WI38 (cell line): Measurements from ENCODE around the gene HOXA11.
A peak's percentile ranks its signal among the peaks of the same experiment; 100 is the strongest.

Experiments
- H3K4me3 ChIP-seq: 2 replicates; pipeline ENCODE4 v1.5.1; 2011; ENCODE audit warnings: low read depth, mild to moderate bottlenecking, control low read depth, low read length
- TF ChIP-seq, protein P1 (sequence below): IDR thresholded peaks from 2 replicates; pipeline ENCODE4 v1.5.1; 2012; ENCODE audit warnings: low read depth, mild to moderate bottlenecking, control low read depth, low read length

The HOXA11 gene

DNA sequence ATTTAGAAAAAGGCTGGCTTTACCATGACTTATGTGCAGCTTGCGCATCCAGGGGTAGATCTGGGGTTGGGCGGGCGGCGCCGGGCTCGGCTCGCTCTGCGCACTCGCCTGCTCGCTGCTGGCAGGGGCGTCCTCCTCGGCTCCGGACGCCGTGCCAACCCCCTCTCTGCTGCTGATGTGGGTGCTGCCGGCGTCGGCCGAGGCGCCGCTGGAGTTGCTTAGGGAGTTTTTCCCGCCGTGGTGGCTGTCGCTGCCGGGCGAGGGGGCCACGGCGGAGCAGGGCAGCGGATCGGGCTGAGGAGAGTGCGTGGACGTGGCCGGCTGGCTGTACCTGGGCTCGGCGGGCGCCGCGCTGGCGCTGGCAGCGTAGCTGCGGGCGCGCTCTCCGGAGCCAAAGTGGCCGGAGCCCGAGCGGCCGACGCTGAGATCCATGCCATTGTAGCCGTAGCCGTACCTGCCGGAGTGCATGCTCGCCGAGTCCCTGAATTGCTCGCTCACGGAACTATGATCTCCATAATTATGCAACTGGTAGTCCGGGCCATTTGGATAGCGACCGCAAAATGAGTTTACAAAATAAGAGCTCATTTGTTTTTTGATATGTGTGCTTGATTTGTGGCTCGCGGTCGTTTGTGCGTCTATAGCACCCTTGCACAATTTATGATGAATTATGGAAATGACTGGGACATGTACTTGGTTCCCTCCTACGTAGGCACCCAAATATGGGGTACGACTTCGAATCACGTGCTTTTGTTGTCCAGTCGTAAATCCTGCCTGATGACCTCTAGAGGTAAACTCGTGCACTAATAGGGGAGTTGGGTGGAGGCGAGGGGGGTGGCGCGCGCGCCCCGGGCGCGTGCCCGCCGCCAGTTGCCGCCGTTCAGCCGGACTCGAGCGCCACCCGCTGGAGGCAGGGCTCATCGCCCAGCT lies 41.7 kb downstream of the HOXA11 start, which contains the start of gene HOXA5:
Gene HOXA5 (minus strand): TSS at position 659 of the 927 bp plus-strand sequence. CDS start 74 bp downstream, at position 585.
- peak within 1 kb of the TSS; percentile 80 for H3K4me3 ChIP-seq
- TF ChIP-seq, protein P1, sequence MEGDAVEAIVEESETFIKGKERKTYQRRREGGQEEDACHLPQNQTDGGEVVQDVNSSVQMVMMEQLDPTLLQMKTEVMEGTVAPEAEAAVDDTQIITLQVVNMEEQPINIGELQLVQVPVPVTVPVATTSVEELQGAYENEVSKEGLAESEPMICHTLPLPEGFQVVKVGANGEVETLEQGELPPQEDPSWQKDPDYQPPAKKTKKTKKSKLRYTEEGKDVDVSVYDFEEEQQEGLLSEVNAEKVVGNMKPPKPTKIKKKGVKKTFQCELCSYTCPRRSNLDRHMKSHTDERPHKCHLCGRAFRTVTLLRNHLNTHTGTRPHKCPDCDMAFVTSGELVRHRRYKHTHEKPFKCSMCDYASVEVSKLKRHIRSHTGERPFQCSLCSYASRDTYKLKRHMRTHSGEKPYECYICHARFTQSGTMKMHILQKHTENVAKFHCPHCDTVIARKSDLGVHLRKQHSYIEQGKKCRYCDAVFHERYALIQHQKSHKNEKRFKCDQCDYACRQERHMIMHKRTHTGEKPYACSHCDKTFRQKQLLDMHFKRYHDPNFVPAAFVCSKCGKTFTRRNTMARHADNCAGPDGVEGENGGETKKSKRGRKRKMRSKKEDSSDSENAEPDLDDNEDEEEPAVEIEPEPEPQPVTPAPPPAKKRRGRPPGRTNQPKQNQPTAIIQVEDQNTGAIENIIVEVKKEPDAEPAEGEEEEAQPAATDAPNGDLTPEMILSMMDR = peak; percentile 75

DNA sequence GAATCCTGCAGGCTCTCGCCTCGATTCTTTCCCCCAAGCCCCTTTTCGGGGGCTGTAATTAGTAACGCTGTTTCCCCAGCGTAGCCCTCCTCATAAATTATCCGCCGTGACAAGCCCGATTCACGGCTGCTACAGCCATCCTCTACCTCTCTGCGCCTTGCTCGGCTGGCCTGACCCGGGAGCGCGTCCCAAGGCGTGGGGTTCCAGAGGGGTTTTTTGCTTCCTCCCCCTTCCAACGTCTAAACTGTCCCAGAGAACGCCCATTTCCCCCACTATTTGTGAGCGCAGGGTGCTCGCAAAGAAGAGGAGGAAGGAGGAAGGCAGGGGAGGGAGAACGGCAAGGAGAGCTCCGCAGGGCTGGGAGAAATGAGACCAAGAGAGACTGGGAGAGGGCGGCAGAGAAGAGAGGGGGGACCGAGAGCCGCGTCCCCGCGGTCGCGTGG lies 42.4 kb downstream of the HOXA11 start:
- H3K4me3 ChIP-seq = peak overlapping the region; percentile 80
- TF ChIP-seq, protein P1 = no peak

DNA sequence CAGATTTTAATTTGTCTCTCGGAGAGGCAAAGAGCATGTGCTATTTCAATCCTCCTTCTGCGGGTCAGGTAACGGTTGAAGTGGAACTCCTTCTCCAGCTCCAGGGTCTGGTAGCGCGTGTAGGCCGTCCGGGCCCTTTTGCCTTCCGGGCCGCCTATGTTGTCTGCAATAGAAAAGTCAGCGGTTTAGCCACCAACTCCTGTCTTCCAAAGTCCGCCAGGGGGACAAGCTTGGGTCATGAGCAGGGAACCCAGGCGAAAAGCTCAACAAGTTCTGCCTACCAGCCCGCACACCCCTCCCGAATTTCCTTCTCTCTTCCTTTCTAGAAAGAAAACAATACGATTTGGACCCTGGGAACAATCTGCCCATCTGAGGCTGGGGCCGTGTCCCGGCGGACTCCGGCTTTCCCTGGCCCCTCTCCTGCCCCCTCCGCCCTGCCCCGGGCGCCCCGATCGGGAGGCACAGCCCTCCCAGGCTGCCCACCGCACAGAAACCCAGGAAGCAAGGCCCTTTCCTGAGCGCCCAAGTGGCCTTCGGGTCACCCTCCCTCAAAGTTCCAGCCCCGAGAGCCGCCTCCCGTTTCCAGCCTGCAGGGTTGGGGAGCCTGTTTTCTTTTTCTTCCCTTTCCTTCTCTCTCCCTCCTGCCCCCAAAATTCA lies 43.0 kb downstream of the HOXA11 start:
- H3K4me3 ChIP-seq = peak overlapping the region; percentile 80
- TF ChIP-seq, protein P1 = peak; percentile 33; the same call in 1 of the 2 replicates

DNA sequence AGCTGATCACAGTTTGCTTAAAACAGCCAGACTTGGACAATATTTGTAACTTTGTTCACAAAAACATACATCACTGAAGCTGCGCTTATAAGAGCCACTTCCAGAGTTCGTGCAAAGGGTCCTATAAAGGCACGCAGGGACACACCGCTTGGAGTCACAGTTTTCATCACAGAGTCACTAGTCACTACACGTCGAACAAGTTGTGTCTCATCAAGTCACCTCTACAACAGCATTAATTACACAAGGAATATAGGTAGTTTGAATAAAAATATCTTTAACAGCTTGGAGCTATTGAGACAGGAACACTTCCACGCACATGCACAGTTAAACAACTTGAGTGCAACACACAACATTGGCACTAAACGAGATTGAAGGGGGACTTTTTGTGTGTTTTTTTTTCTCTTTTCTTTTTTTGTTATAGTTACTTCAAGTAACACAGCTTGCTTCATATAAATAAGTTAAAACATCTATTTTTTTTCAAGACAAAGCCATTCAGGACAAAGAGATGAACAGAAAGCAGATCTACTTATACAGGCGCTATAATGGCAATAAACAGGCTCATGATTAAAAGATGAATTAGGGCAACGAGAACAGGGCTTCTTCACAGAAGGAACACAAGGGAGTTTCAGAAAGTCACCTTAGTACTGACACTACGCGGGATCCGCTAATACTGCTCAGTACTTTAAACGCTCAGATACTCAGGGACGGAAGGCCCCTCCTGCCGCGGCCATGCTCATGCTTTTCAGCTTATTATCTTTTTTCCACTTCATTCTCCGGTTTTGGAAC lies 43.7 kb downstream of the HOXA11 start:
- H3K4me3 ChIP-seq = peak overlapping the region; percentile 80
- TF ChIP-seq, protein P1 = no peak

DNA sequence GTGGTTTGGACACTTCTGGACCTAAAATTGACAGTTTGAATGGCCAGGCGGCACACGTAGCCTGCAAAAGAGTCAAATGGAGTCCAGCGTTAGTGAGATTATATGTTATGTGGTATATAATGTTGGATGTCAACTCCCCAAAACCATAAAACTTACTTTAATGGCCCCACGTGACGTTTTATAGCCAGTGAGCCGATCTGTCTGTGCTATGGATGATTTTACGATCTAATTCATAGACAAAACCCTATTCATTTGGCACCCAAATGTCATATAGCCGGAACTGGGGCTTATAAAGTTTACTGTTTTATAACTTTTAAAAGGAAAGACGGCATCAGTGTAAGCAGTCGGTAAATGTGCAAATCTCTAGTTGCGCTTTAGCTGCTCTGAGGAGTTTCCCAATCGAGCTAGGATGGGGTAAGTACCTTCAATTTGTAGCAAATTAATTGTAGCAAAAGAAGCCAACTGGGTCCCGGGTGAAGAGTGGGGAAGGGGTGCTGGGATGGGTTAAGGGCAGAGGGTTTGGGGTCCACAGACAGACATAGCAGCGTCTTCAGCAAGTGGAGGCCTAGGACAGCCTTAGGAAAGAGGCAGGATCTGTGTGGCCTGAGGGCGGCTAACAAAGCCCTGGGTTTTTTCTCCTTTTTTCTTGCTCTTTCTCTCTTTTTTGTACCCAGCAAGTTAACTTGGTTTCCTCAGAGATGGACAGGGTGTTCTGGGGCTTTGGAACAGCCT lies 44.7 kb downstream of the HOXA11 start:
- peak overlapping the region; percentile 50 for H3K4me3 ChIP-seq
- TF ChIP-seq, protein P1 = no peak

DNA sequence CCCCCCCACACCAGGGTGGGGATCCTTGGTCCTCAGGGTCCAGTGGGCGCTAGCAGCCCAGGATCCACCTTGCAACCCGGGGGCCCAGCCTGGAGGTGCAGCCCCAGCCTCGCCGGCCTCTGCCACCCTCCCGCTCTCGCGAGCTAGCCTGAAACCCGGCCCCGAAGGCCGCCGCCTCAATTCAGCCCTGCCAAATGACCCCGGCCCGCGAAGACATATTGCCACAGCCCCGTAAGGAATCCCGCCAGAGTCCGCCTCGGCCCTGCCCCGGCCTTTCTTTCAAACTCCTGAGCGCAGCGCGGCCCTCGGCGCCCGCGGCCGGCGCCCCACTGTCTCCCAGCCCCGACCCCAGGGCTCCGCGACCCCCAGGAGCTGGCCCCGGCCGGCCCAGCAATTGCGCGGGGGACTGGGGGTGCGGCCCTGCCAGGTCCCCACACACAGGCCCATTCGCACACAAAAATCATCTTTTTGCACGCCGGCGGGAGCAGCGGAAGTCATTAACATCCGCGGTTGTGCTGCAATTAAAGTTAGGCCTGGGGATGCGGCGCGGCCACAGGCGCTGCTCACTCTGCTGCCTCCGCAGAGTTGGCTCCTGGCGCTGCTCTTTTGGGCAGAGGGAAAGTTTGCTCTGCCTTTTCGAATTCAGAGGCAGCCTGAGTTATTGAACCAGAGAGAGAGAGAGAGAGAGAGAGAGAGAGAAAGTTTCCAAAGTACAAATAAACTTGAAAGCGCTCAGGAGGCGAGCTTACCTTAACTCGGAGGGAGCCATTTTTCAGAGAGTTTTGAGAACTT lies 45.5 kb downstream of the HOXA11 start:
- peak overlapping the region; percentile 50 for H3K4me3 ChIP-seq
- TF ChIP-seq, protein P1 = no peak
